ENCODE measurements around the gene NOM1.

The NOM1 gene

GRCh38 chr7:156993925-156994235, 44.4 kb downstream of the NOM1 start:
- no peak overlapping the region for H3K27ac ChIP-seq (ENCODE audit: low read depth in 2 of 2, low read length in 2 of 2)
- H3K4me3 ChIP-seq (ENCODE audit: low read length in 2 of 2) = no peak overlapping the region
- no peak overlapping the region for H3K9ac ChIP-seq (ENCODE audit: low read depth in 1 of 2, low read length in 2 of 2)
- H3K36me3 ChIP-seq (ENCODE audit: control insufficient read depth in 2 of 2, insufficient read depth in 2 of 2, low read length in 2 of 2) = no peaks in the 10 kb centered on the region
- H3K9me3 ChIP-seq (ENCODE audit: control insufficient read depth in 2 of 2, low read length in 2 of 2) = no peaks in the 10 kb centered on the region
- peaks cover 0 to 8% of the 10 kb centered on the region in 2 donors for H3K27me3 ChIP-seq (ENCODE audit: control insufficient read depth in 2 of 2, insufficient read depth in 2 of 2, low read length in 2 of 2)
- H3K4me1 ChIP-seq (ENCODE audit: control insufficient read depth in 2 of 2, insufficient read depth in 2 of 2, low read length in 2 of 2) = peaks cover 0 to 2% of the 10 kb centered on the region in 2 donors

DNA sequence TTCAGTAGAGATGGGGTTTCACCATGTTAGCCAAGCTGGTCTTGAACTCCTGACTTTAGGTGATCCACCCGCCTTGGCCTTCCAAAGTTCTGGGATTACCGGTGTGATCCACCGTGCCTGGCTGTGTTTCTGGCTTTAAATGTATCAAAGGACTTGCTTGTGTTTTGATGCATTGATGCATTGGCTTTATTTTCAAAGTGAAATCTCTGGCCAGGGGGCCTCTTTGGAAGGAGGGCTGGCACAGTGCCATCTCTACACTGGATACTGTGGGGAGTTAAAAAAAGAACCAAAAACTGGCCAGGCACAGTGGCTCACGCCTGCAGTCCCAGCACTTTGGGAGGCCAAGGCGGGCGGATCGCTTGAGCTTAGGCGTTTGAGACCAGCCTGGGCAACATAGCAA, 44.9 kb downstream of the NOM1 start:
- Histone ChIP-seq H3K27ac (ENCODE audit: low read depth in 2 of 2, low read length in 2 of 2) (no peak overlapping the region), H3K9me3 (ENCODE audit: control insufficient read depth in 2 of 2, low read length in 2 of 2) (no peaks in the 10 kb centered on the region), H3K4me3 (ENCODE audit: low read length in 2 of 2) (no peak overlapping the region), H3K36me3 (ENCODE audit: control insufficient read depth in 2 of 2, insufficient read depth in 2 of 2, low read length in 2 of 2) (no peaks in the 10 kb centered on the region), H3K4me1 (ENCODE audit: control insufficient read depth in 2 of 2, insufficient read depth in 2 of 2, low read length in 2 of 2) (peaks cover 0 to 5% of the 10 kb centered on the region in 2 donors), H3K9ac (ENCODE audit: low read depth in 1 of 2, low read length in 2 of 2) (no peak overlapping the region), H3K27me3 (ENCODE audit: control insufficient read depth in 2 of 2, insufficient read depth in 2 of 2, low read length in 2 of 2) (peaks cover 0 to 8% of the 10 kb centered on the region in 2 donors)

DNA sequence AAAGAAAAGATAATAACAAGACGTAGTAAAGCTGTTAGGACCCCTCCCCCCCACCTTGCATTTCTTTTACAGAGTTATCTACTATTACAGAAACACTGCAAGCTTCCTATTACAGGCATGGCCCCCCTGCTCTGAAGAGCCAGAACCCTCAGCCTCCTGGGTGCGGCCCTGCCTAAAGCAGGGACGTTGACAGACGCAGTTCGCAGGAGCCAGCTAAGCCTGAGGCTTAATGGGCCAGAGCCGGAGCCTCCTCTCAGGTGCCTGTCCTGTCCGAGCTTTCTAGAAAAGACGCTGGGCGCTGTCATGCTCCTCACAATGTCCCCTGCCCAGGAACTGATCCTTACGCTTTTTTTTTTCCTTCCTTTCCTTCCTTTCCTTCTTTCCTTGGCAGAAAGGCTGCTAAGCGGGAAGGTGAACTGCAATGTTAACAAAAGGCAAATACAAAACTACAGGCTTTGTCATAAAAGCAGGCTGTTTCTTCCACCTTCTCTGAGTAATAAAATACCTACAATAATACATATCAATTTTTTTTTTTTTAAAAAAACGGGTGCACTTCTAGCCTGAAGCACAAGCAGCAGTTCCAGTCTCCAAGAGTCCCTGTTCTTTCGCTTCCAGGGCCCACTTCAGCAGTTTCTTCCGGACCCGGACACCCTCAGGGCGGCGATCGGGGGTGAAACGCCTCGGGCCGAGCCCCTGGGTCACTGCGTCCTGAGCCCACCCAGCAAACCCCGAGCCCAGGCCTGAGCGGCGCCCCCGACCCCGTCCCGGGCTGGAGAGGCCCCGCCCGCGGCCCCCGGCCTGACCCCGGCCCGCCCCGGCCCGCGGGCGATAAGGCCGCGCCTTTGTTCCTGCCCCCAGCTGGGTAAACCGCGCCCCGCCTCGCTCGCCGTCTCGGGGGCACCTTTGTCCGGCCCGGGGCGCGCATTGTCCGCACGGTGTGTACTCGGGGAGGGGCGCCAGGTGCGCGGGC, 49.8 kb downstream of the NOM1 start:
- Histone ChIP-seq H3K9me3 (ENCODE audit: control insufficient read depth in 2 of 2, low read length in 2 of 2) (no peaks in the 10 kb centered on the region), H3K4me1 (ENCODE audit: control insufficient read depth in 2 of 2, insufficient read depth in 2 of 2, low read length in 2 of 2) (peaks cover 12 to 22% of the 10 kb centered on the region in 2 donors), H3K27ac (ENCODE audit: low read depth in 2 of 2, low read length in 2 of 2) (peak overlapping the region; percentile 82 to 86), H3K9ac (ENCODE audit: low read depth in 1 of 2, low read length in 2 of 2) (peak overlapping the region; percentile 15 to 74), H3K27me3 (ENCODE audit: control insufficient read depth in 2 of 2, insufficient read depth in 2 of 2, low read length in 2 of 2) (peaks cover 2 to 8% of the 10 kb centered on the region in 2 donors), H3K4me3 (ENCODE audit: low read length in 2 of 2) (peak overlapping the region; percentile 59 to 66), H3K36me3 (ENCODE audit: control insufficient read depth in 2 of 2, insufficient read depth in 2 of 2, low read length in 2 of 2) (no peaks in the 10 kb centered on the region)

DNA sequence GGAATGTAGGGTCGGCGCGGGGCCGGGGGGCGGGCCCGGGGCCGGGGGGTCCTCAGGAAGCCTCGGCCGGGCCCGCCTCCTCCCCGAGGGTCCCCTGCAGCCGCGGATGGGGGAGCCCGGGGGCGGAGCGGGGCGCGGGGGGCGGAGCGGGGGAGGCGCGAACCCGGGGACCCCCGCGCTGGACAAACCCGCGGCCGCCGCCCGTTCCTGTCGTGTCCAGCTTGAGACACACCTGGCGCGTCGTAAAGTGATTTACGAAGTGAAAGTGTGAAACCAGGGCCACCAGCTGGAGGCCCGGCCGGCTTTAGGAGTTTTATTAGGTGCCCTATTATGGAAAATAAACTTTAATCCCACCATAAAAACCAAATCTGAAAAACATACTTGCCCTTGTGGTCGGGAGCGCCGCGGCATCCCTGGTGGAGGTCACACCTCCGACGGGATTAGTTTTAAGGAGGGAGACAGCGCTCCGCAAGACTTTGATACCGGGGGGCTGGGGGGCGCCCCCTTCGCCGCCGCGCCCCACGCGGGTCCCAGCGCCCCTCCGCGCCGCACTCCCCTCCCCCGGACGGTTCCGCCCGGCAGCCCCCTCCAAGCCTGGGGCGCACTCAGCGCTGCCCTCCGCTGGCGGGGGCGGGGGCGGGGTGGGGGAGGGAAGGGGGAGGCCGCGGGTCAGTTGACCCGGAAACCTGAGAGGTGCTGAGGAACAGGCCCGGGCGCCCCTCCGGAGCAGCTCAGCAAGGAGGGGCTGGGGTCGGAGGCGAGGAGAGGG, 50.6 kb downstream of the NOM1 start:
- peak overlapping the region; percentile 64 to 71 for H3K4me3 ChIP-seq (ENCODE audit: low read length in 2 of 2)
- peak overlapping the region; percentile 63 to 75 for H3K9ac ChIP-seq (ENCODE audit: low read depth in 1 of 2, low read length in 2 of 2)
- no peaks in the 10 kb centered on the region for H3K36me3 ChIP-seq (ENCODE audit: control insufficient read depth in 2 of 2, insufficient read depth in 2 of 2, low read length in 2 of 2)
- H3K9me3 ChIP-seq (ENCODE audit: control insufficient read depth in 2 of 2, low read length in 2 of 2) = no peaks in the 10 kb centered on the region
- peak overlapping the region; percentile 82 to 86 for H3K27ac ChIP-seq (ENCODE audit: low read depth in 2 of 2, low read length in 2 of 2)
- H3K4me1 ChIP-seq (ENCODE audit: control insufficient read depth in 2 of 2, insufficient read depth in 2 of 2, low read length in 2 of 2) = peaks cover 16 to 25% of the 10 kb centered on the region in 2 donors
- peaks cover 5 to 11% of the 10 kb centered on the region in 2 donors for H3K27me3 ChIP-seq (ENCODE audit: control insufficient read depth in 2 of 2, insufficient read depth in 2 of 2, low read length in 2 of 2)

DNA sequence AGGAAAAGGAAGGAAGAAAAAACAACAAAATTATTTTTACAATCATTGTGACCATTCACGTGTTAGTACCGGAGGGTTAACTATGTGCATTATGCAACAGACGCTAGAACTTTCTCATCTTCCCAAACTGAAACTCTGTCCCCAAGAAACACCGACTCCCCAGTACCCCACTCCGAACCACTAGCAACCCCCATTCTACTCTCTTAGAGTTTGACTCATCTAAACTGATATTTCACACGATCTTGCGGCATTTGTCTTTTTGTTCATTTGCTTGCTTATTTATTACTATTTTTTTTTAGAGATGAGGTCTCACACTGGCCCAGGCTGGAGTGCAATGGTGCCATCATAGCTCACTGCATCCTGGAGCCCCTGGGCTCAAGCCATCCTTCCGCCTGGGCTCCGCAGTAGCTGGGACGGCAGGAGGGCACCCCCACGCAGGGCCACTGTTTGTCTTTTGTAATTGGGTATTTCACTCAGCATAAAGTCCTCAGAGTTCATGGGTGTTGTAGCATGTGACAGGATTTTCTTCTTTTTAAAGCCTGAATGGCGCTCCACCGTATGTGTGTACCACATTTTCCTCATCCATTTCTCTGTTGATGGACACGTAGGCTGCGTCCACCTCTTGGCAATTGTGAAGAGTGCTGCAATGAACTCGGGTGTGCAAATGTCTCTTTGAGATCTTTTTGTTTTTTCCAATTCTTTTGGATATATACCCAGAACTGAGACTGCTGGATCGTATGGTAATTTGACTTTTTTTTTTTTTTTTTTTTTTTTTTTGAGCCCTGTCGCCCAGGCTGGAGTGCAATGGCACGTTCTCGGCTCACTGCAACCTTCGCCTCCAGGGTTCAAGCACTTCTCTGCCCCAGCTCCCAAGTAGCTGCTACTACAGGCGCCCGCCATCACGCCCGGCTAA, 51.5 kb downstream of the NOM1 start:
- Histone ChIP-seq H3K9me3 (ENCODE audit: control insufficient read depth in 2 of 2, low read length in 2 of 2) (no peaks in the 10 kb centered on the region), H3K4me1 (ENCODE audit: control insufficient read depth in 2 of 2, insufficient read depth in 2 of 2, low read length in 2 of 2) (peaks cover 19 to 28% of the 10 kb centered on the region in 2 donors), H3K27ac (ENCODE audit: low read depth in 2 of 2, low read length in 2 of 2) (peak overlapping the region in 1 of 2 donors; percentile 82), H3K27me3 (ENCODE audit: control insufficient read depth in 2 of 2, insufficient read depth in 2 of 2, low read length in 2 of 2) (peaks cover 5 to 11% of the 10 kb centered on the region in 2 donors), H3K36me3 (ENCODE audit: control insufficient read depth in 2 of 2, insufficient read depth in 2 of 2, low read length in 2 of 2) (no peaks in the 10 kb centered on the region), H3K9ac (ENCODE audit: low read depth in 1 of 2, low read length in 2 of 2) (peak overlapping the region in 1 of 2 donors; percentile 75), H3K4me3 (ENCODE audit: low read length in 2 of 2) (peak overlapping the region; percentile 64)

- H3K27ac ChIP-seq (ENCODE audit: low read depth in 2 of 2, low read length in 2 of 2) = no peak overlapping the region
- peaks cover 5 to 8% of the 10 kb centered on the region in 2 donors for H3K27me3 ChIP-seq (ENCODE audit: control insufficient read depth in 2 of 2, insufficient read depth in 2 of 2, low read length in 2 of 2)
- H3K9me3 ChIP-seq (ENCODE audit: control insufficient read depth in 2 of 2, low read length in 2 of 2) = no peaks in the 10 kb centered on the region
- peaks cover 30 to 35% of the 10 kb centered on the region in 2 donors for H3K4me1 ChIP-seq (ENCODE audit: control insufficient read depth in 2 of 2, insufficient read depth in 2 of 2, low read length in 2 of 2)
- no peaks in the 10 kb centered on the region for H3K36me3 ChIP-seq (ENCODE audit: control insufficient read depth in 2 of 2, insufficient read depth in 2 of 2, low read length in 2 of 2)
- H3K9ac ChIP-seq (ENCODE audit: low read depth in 1 of 2, low read length in 2 of 2) = no peak overlapping the region
- H3K4me3 ChIP-seq (ENCODE audit: low read length in 2 of 2) = no peak overlapping the region
These were observed 52.7 kb downstream of the NOM1 start for GRCh38 chr7:157001920-157002818.

- no peaks in the 10 kb centered on the region for H3K36me3 ChIP-seq (ENCODE audit: control insufficient read depth in 2 of 2, insufficient read depth in 2 of 2, low read length in 2 of 2)
- peaks cover 35 to 41% of the 10 kb centered on the region in 2 donors for H3K4me1 ChIP-seq (ENCODE audit: control insufficient read depth in 2 of 2, insufficient read depth in 2 of 2, low read length in 2 of 2)
- H3K9ac ChIP-seq (ENCODE audit: low read depth in 1 of 2, low read length in 2 of 2) = peak overlapping the region in 1 of 2 donors; percentile 4
- peaks cover 5 to 8% of the 10 kb centered on the region in 2 donors for H3K27me3 ChIP-seq (ENCODE audit: control insufficient read depth in 2 of 2, insufficient read depth in 2 of 2, low read length in 2 of 2)
- peak overlapping the region; percentile 1 to 70 for H3K27ac ChIP-seq (ENCODE audit: low read depth in 2 of 2, low read length in 2 of 2)
- H3K4me3 ChIP-seq (ENCODE audit: low read length in 2 of 2) = no peak overlapping the region
- no peaks in the 10 kb centered on the region for H3K9me3 ChIP-seq (ENCODE audit: control insufficient read depth in 2 of 2, low read length in 2 of 2)
These were observed 53.4 kb downstream of the NOM1 start for GRCh38 chr7:157002819-157003421.

GRCh38 chr7:157003445-157003755, 53.9 kb downstream of the NOM1 start:
- Histone ChIP-seq H3K36me3 (ENCODE audit: control insufficient read depth in 2 of 2, insufficient read depth in 2 of 2, low read length in 2 of 2) (no peaks in the 10 kb centered on the region), H3K27me3 (ENCODE audit: control insufficient read depth in 2 of 2, insufficient read depth in 2 of 2, low read length in 2 of 2) (peaks cover 5 to 8% of the 10 kb centered on the region in 2 donors), H3K4me1 (ENCODE audit: control insufficient read depth in 2 of 2, insufficient read depth in 2 of 2, low read length in 2 of 2) (peaks cover 40 to 42% of the 10 kb centered on the region in 2 donors), H3K9ac (ENCODE audit: low read depth in 1 of 2, low read length in 2 of 2) (peak overlapping the region in 1 of 2 donors; percentile 38), H3K9me3 (ENCODE audit: control insufficient read depth in 2 of 2, low read length in 2 of 2) (no peaks in the 10 kb centered on the region), H3K4me3 (ENCODE audit: low read length in 2 of 2) (no peak overlapping the region), H3K27ac (ENCODE audit: low read depth in 2 of 2, low read length in 2 of 2) (peak overlapping the region; percentile 70 to 76)

Measured in mucosa of rectum (tissue), 2 donors.